Kidney epithelial cell (primary cell): Measurements from ENCODE around the gene CAMTA1. TPM values are rescaled to one million over a fixed set of nuclear protein-coding genes. Genes with fewer than 3 reads are reported as not detected.
"Not testable (repeated sequence)": the region's sequence is repeated elsewhere in the genome, so short reads cannot be mapped to it uniquely, and the experiment has no call there.

Source experiments
- DNase-seq: peaks from one replicate; pipeline ENCODE4 v3.0.0-alpha.2; 2010; ENCODE audit warnings: low read depth
- H3K27me3 ChIP-seq: 2 replicates; pipeline ENCODE4 v1.6.0; 2011; ENCODE audit warnings: low read length; ENCODE audit not compliant: control insufficient read depth, insufficient read depth
- H3K36me3 ChIP-seq: 2 replicates; pipeline ENCODE4 v1.5.1; 2011; ENCODE audit warnings: low read length; ENCODE audit not compliant: control insufficient read depth, insufficient read depth
- H3K4me3 ChIP-seq: 2 replicates; pipeline ENCODE4 v1.5.1; 2011; ENCODE audit warnings: low read depth, mild to moderate bottlenecking, control low read depth, low read length
- CTCF ChIP-seq: IDR thresholded peaks from 2 replicates; pipeline ENCODE4 v1.5.1; 2011; ENCODE audit warnings: mild to moderate bottlenecking, moderate library complexity, low read length, control low read depth, inconsistent platforms; ENCODE audit not compliant: insufficient read depth, poor library complexity, severe bottlenecking
- total RNA-seq: library from RNA; depleted of rRNA; stranded (reverse); fragments of >200 nt; gene quantifications from 2 replicates; pipeline ENCODE4 v1.2.3, GENCODE V29; 2015

Gene CAMTA1
- total RNA-seq, 1 donor from 2014 or later = 76.5 TPM

GRCh38 chr1:6918186-6918924 is 133.1 kb downstream of the CAMTA1 start:
- no peak for TF ChIP-seq CTCF
- no peak for DNase-seq
- H3K27me3 ChIP-seq = peaks cover 3% of the 10 kb centered on the region
- H3K36me3 ChIP-seq = no peaks in the 10 kb centered on the region
- H3K4me3 ChIP-seq = no peak overlapping the region

GRCh38 chr1:6918925-6919511 is 133.8 kb downstream of the CAMTA1 start:
- Histone ChIP-seq H3K27me3 (peaks cover 3% of the 10 kb centered on the region), H3K36me3 (no peaks in the 10 kb centered on the region), H3K4me3 (no peak overlapping the region)
- TF ChIP-seq CTCF = no peak
- DNase-seq = no peak

GRCh38 chr1:6921506-6921905 is 136.3 kb downstream of the CAMTA1 start:
- not testable (repeated sequence) for H3K4me3 ChIP-seq, DNase-seq, H3K27me3 ChIP-seq, H3K36me3 ChIP-seq

GRCh38 chr1:6922096-6922931 is 137.1 kb downstream of the CAMTA1 start:
- no peaks in the 10 kb centered on the region for H3K36me3 ChIP-seq
- no peak for DNase-seq
- H3K27me3 ChIP-seq = peaks cover 9% of the 10 kb centered on the region
- TF ChIP-seq CTCF = no peak
- H3K4me3 ChIP-seq = no peak overlapping the region

- H3K36me3 ChIP-seq = no peaks in the 10 kb centered on the region
- no peak for TF ChIP-seq CTCF
- H3K4me3 ChIP-seq = no peak overlapping the region
- DNase-seq = no peak
- peaks cover 9% of the 10 kb centered on the region for H3K27me3 ChIP-seq
These were observed 137.8 kb downstream of the CAMTA1 start for GRCh38 chr1:6923012-6923411.

- no peak for DNase-seq
- H3K36me3 ChIP-seq = no peaks in the 10 kb centered on the region
- TF ChIP-seq CTCF = no peak
- H3K4me3 ChIP-seq = no peak overlapping the region
- peaks cover 9% of the 10 kb centered on the region for H3K27me3 ChIP-seq
These were observed 138.2 kb downstream of the CAMTA1 start for GRCh38 chr1:6923416-6923815.
